GM23248 (cell line): Measurements from ENCODE around the gene TRIM29.

Experiments
- EZH2 ChIP-seq: fragments of 200-600 bp; sonication (generic); IDR thresholded peaks from 2 replicates; pipeline ENCODE4 v1.6.1; 2018; ENCODE audit warnings: antibody characterized with exemption, mild to moderate bottlenecking; ENCODE audit not compliant: insufficient read depth, poor library complexity, severe bottlenecking
- EZH2phosphoT487 ChIP-seq: fragments of 200-600 bp; sonication (generic); IDR thresholded peaks from 2 replicates; pipeline ENCODE4 v1.6.1; 2018; ENCODE audit warnings: antibody characterized with exemption, moderate library complexity, mild to moderate bottlenecking, low read depth; ENCODE audit not compliant: insufficient read depth

GRCh38 chr11:120098503-120099020, 39.4 kb downstream of the TRIM29 start:
- TF ChIP-seq EZH2: no peak
- no peak for TF ChIP-seq EZH2phosphoT487
